HG02588 (cell line): ENCODE measurements around the gene OR51B6.
"Not testable (repeated sequence)": the region's sequence is repeated elsewhere in the genome, so short reads cannot be mapped to it uniquely, and the experiment has no call there.

Experiments used
- ATAC-seq: cut with Tn5 transposase; IDR thresholded peaks from one replicate; pipeline ENCODE4 v1.9.1; 2021; ENCODE audit warnings: mild to moderate bottlenecking, moderate library complexity; ENCODE audit not compliant: unreplicated experiment

OR51B6 gene

GRCh38 chr11:5351208-5351607 is at the start of gene OR51B6:
Gene OR51B6, plus strand, starts transcription at chr11:5351508. Its CDS starts 0 bp downstream, at chr11:5351508.
- ATAC-seq, result no peak

GRCh38 chr11:5301846-5302245 is 49.5 kb upstream of the OR51B6 start, which contains the start of gene OR51B4:
Gene OR51B4, minus strand, starts transcription at chr11:5301946. Its CDS starts 0 bp downstream, at chr11:5301946.
- ATAC-seq, result no peak

GRCh38 chr11:5303626-5304025 is 47.7 kb upstream of the OR51B6 start:
- ATAC-seq, result no peak

- ATAC-seq, result no peak
Measured at GRCh38 chr11:5304046-5304445, 47.3 kb upstream of the OR51B6 start.

GRCh38 chr11:5307256-5308019 is 43.9 kb upstream of the OR51B6 start:
- no peak for ATAC-seq

- ATAC-seq, result no peak
Measured at GRCh38 chr11:5310423-5310822, 40.9 kb upstream of the OR51B6 start.

- not testable (repeated sequence) for ATAC-seq
Measured at GRCh38 chr11:5313326-5314023, 37.8 kb upstream of the OR51B6 start.

GRCh38 chr11:5317292-5317691 is 34.0 kb upstream of the OR51B6 start:
- no peak for ATAC-seq

GRCh38 chr11:5324197-5324596 is 27.1 kb upstream of the OR51B6 start, which contains the start of gene OR51B2:
Gene OR51B2, minus strand, starts transcription at chr11:5324297. Its CDS starts 0 bp downstream, at chr11:5324297.
- no peak for ATAC-seq

GRCh38 chr11:5335170-5335569 is 16.1 kb upstream of the OR51B6 start:
- ATAC-seq, result no peak

- ATAC-seq, result no peak
Measured at GRCh38 chr11:5336331-5336730, 15.0 kb upstream of the OR51B6 start.

- ATAC-seq, result not testable (repeated sequence)
Measured at GRCh38 chr11:5337253-5337652, 14.1 kb upstream of the OR51B6 start.

- peak; percentile 62 for ATAC-seq
Measured at GRCh38 chr11:5339771-5340322, 11.5 kb upstream of the OR51B6 start.

- ATAC-seq, result no peak
Measured at GRCh38 chr11:5343474-5344335, 7.6 kb upstream of the OR51B6 start, which contains the start of gene OR51B5. Gene OR51B5, minus strand, starts transcription at chr11:5343524. Its CDS starts 0 bp downstream, at chr11:5343524.

- ATAC-seq, result no peak
Measured at GRCh38 chr11:5345831-5346230, 5.5 kb upstream of the OR51B6 start.

- ATAC-seq, result no peak
Measured at GRCh38 chr11:5348551-5349194, 2.6 kb upstream of the OR51B6 start.

GRCh38 chr11:5349550-5349949 is 1.8 kb upstream of the OR51B6 start:
- ATAC-seq, result no peak

- ATAC-seq, result not testable (repeated sequence)
Measured at GRCh38 chr11:5356031-5356430, 4.7 kb downstream of the OR51B6 start.

GRCh38 chr11:5362017-5362625 is 10.8 kb downstream of the OR51B6 start:
- no peak for ATAC-seq

- ATAC-seq, result no peak
Measured at GRCh38 chr11:5363679-5364078, 12.4 kb downstream of the OR51B6 start.
